H1 (cell line): ENCODE data around the gene ZNF135. TPM values are rescaled to one million over a fixed set of nuclear protein-coding genes. Genes with fewer than 3 reads are reported as not detected.

Experiments
- BRCA1 ChIP-seq: IDR thresholded peaks from 2 replicates; pipeline ENCODE4 v1.6.1; 2012; ENCODE audit warnings: low read depth, low read length, improper control_type of control experiment
- EGR1 ChIP-seq: IDR thresholded peaks from 2 replicates; pipeline ENCODE4 v1.6.1; 2011; ENCODE audit warnings: low read depth, low read length, borderline replicate concordance
- MAX ChIP-seq: IDR thresholded peaks from 2 replicates; pipeline ENCODE4 v1.6.1; 2012; ENCODE audit warnings: inconsistent platforms
- POU5F1 ChIP-seq: IDR thresholded peaks from 2 replicates; pipeline ENCODE4 v1.6.1; 2011; ENCODE audit warnings: low read depth, mild to moderate bottlenecking, low read length, moderate library complexity
- RNF2 ChIP-seq: fragments of 200-900, 300-1000 bp; sonication (generic); IDR thresholded peaks from 2 replicates; pipeline ENCODE4 v1.7.1; 2016; ENCODE audit warnings: borderline replicate concordance, low read depth, mild to moderate bottlenecking, antibody characterized with exemption, low read length; ENCODE audit not compliant: poor library complexity, severe bottlenecking; ENCODE audit errors: missing control alignments
- SP4 ChIP-seq: IDR thresholded peaks from 2 replicates; pipeline ENCODE4 v1.6.1; 2012; ENCODE audit warnings: low read length, inconsistent platforms
- TAF7 ChIP-seq: optimal IDR thresholded peaks from 2 replicates; pipeline ENCODE3; 2011; ENCODE audit warnings: low read depth, mild to moderate bottlenecking, inconsistent platforms, low read length, moderate library complexity, borderline replicate concordance
- TEAD4 ChIP-seq: IDR thresholded peaks from 2 replicates; pipeline ENCODE4 v1.6.1; 2012; ENCODE audit warnings: low read depth, low read length, inconsistent platforms, mixed read lengths
- polyA plus RNA-seq, 7 experiments: library from polyadenylated mRNA; depleted of rRNA in 3 of 7; stranded (reverse) in 5 of 7; unstranded in 2 of 7; fragments of >200 nt in 5 of 7; fragments of 200-250 nt in 2 of 7; gene quantifications; 1 replicate in 5 of 7; 2 replicates in 1 of 7; 4 replicates in 1 of 7; pipeline versions ENCODE4 v1.2.1 to v1.2.3, GENCODE V29; 2011 to 2013; ENCODE audit warnings: missing spikeins in 2 of 7, mixed read lengths in 2 of 7
- total RNA-seq: library from RNA; stranded (reverse); fragmentation: NEBNext Ultra II Directional; extraction: Animal tissue kit (Norgen Biotek cat#: 25700); gene quantifications from 2 replicates; pipeline ENCODE4 v1.2.1, GENCODE V29; 2021
- TF ChIP-seq, protein P1 (sequence below): fragments of 300-600 bp; sonication (generic); IDR thresholded peaks from 2 replicates; pipeline ENCODE4 v1.7.1; 2012; ENCODE audit warnings: low read length, moderate library complexity, mild to moderate bottlenecking, inconsistent platforms; ENCODE audit not compliant: insufficient replicate concordance

ZNF135 gene
- total and polyA plus RNA-seq, 2 of the 8 experiments (the other 6 are each of a cell fraction or from before 2014, with no cell fraction given) = 5.2 to 7.9 TPM

- TF ChIP-seq, protein P1, sequence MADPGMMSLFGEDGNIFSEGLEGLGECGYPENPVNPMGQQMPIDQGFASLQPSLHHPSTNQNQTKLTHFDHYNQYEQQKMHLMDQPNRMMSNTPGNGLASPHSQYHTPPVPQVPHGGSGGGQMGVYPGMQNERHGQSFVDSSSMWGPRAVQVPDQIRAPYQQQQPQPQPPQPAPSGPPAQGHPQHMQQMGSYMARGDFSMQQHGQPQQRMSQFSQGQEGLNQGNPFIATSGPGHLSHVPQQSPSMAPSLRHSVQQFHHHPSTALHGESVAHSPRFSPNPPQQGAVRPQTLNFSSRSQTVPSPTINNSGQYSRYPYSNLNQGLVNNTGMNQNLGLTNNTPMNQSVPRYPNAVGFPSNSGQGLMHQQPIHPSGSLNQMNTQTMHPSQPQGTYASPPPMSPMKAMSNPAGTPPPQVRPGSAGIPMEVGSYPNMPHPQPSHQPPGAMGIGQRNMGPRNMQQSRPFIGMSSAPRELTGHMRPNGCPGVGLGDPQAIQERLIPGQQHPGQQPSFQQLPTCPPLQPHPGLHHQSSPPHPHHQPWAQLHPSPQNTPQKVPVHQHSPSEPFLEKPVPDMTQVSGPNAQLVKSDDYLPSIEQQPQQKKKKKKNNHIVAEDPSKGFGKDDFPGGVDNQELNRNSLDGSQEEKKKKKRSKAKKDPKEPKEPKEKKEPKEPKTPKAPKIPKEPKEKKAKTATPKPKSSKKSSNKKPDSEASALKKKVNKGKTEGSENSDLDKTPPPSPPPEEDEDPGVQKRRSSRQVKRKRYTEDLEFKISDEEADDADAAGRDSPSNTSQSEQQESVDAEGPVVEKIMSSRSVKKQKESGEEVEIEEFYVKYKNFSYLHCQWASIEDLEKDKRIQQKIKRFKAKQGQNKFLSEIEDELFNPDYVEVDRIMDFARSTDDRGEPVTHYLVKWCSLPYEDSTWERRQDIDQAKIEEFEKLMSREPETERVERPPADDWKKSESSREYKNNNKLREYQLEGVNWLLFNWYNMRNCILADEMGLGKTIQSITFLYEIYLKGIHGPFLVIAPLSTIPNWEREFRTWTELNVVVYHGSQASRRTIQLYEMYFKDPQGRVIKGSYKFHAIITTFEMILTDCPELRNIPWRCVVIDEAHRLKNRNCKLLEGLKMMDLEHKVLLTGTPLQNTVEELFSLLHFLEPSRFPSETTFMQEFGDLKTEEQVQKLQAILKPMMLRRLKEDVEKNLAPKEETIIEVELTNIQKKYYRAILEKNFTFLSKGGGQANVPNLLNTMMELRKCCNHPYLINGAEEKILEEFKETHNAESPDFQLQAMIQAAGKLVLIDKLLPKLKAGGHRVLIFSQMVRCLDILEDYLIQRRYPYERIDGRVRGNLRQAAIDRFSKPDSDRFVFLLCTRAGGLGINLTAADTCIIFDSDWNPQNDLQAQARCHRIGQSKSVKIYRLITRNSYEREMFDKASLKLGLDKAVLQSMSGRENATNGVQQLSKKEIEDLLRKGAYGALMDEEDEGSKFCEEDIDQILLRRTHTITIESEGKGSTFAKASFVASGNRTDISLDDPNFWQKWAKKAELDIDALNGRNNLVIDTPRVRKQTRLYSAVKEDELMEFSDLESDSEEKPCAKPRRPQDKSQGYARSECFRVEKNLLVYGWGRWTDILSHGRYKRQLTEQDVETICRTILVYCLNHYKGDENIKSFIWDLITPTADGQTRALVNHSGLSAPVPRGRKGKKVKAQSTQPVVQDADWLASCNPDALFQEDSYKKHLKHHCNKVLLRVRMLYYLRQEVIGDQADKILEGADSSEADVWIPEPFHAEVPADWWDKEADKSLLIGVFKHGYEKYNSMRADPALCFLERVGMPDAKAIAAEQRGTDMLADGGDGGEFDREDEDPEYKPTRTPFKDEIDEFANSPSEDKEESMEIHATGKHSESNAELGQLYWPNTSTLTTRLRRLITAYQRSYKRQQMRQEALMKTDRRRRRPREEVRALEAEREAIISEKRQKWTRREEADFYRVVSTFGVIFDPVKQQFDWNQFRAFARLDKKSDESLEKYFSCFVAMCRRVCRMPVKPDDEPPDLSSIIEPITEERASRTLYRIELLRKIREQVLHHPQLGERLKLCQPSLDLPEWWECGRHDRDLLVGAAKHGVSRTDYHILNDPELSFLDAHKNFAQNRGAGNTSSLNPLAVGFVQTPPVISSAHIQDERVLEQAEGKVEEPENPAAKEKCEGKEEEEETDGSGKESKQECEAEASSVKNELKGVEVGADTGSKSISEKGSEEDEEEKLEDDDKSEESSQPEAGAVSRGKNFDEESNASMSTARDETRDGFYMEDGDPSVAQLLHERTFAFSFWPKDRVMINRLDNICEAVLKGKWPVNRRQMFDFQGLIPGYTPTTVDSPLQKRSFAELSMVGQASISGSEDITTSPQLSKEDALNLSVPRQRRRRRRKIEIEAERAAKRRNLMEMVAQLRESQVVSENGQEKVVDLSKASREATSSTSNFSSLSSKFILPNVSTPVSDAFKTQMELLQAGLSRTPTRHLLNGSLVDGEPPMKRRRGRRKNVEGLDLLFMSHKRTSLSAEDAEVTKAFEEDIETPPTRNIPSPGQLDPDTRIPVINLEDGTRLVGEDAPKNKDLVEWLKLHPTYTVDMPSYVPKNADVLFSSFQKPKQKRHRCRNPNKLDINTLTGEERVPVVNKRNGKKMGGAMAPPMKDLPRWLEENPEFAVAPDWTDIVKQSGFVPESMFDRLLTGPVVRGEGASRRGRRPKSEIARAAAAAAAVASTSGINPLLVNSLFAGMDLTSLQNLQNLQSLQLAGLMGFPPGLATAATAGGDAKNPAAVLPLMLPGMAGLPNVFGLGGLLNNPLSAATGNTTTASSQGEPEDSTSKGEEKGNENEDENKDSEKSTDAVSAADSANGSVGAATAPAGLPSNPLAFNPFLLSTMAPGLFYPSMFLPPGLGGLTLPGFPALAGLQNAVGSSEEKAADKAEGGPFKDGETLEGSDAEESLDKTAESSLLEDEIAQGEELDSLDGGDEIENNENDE = no peak
- peak; percentile 63; the same call in 1 of the 2 replicates for TF ChIP-seq SP4
- TF ChIP-seq POU5F1 = no peak
- peak; percentile 53 for TF ChIP-seq EGR1
- no peak; the same call in 1 of the 2 replicates for TF ChIP-seq MAX
- TF ChIP-seq RNF2 = no peak
- TF ChIP-seq TAF7 = peak; percentile 67
- TF ChIP-seq TEAD4 = no peak
- TF ChIP-seq BRCA1 = no peak
Measured at GRCh38 chr19:58097781-58098681, 38.9 kb downstream of the ZNF135 start, which contains the start of gene ZSCAN18 (continued).
